Tibial nerve (tissue), 4 donors: ENCODE data around the gene RERGL.
"Not testable (repeated sequence)": the region's sequence is repeated elsewhere in the genome, so short reads cannot be mapped to it uniquely, and the experiment has no call there.

Experiments
- CTCF ChIP-seq, 5 experiments: fragments of 200-600 bp in 3 of 5; fragments of 450-650 bp in 2 of 5; sonication (generic) in 3 of 5; IDR thresholded peaks; one replicate each; pipeline ENCODE4 v1.5.1; 2016 to 2019; ENCODE audit warnings: antibody characterized with exemption in 5 of 5, mild to moderate bottlenecking in 3 of 5, moderate library complexity in 2 of 5
- EP300 ChIP-seq, 2 donors: sonication (generic); formaldehyde crosslinking; IDR thresholded peaks; one replicate each; pipeline ENCODE4 v1.6.1; 2017; ENCODE audit warnings: antibody characterized with exemption in 2 of 2, mild to moderate bottlenecking in 1 of 2
- POLR2A ChIP-seq, 2 donors: fragments of 450-650 bp; IDR thresholded peaks; one replicate each; pipeline ENCODE4 v1.6.1; 2017; ENCODE audit warnings: antibody characterized with exemption in 2 of 2, mild to moderate bottlenecking in 2 of 2, moderate library complexity in 2 of 2

DNA sequence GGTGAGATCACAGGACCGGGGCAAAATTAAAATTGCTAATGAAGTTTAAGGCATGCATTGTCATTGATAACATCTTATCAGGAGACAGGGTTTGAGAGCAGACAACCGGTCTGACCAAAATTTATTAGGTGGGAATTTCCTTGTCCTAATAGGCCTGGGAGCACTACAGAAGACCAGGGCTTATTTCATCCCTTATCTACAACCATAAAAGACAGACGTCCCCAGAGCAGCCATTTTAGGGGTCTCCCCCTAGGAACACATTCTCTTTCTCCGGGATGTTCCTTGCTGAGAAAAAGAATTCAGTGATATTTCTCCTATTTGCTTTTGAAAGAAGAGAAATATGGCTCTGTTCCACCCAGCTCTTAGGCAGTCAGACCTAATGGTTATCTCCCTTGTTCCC is 27.1 kb downstream of the RERGL start:
- TF ChIP-seq EP300, POLR2A, CTCF (IDR thresholded peaks at IDR 0.05): not testable (repeated sequence)
